Psoas muscle (tissue), 8 donors: Measurements from ENCODE around the gene EMILIN2. TPM values are rescaled to one million over a fixed set of nuclear protein-coding genes. Genes with fewer than 3 reads are reported as not detected.
"Not testable (repeated sequence)": the region's sequence is repeated elsewhere in the genome, so short reads cannot be mapped to it uniquely, and the experiment has no call there.

Experiments
- ATAC-seq, 4 donors: fragments of 200-7000 bp; cut with Tn5 transposase; one replicate each; pipeline ENCODE4 v1.9.1; 2020; ENCODE audit warnings: moderate library complexity in 3 of 4, mild to moderate bottlenecking in 2 of 4
- DNase-seq, 2 donors: peaks; one replicate each; pipeline ENCODE4 v3.0.0-alpha.2; 2020
- H3K27ac ChIP-seq: fragments of 200-600 bp; one replicate; pipeline ENCODE4 v1.8.0; 2022
- H3K27me3 ChIP-seq, 3 donors: fragments of 200-600 bp in 1 of 3; one replicate each; pipeline versions ENCODE4 v1.6.1 to v1.8.0; 2013 to 2022; ENCODE audit warnings: low read length in 2 of 3, mild to moderate bottlenecking in 2 of 3, moderate library complexity in 1 of 3; ENCODE audit not compliant: insufficient read depth in 3 of 3
- H3K36me3 ChIP-seq, 2 donors: fragments of 200-600 bp in 1 of 2; one replicate each; pipeline versions ENCODE4 v1.6.1 to v1.8.0; 2013 to 2022; ENCODE audit warnings: low read depth in 1 of 2, mild to moderate bottlenecking in 1 of 2, moderate library complexity in 1 of 2; ENCODE audit not compliant: insufficient read depth in 1 of 2
- H3K4me1 ChIP-seq: fragments of 200-600 bp; one replicate; pipeline ENCODE4 v1.8.0; 2022
- H3K4me3 ChIP-seq: fragments of 200-600 bp; one replicate; pipeline ENCODE4 v1.8.0; 2022; ENCODE audit warnings: mild to moderate bottlenecking
- H3K9me3 ChIP-seq: fragments of 200-600 bp; one replicate; pipeline ENCODE4 v1.8.0; 2022
- WGBS, 3 donors: extraction: QIAGEN DNeasy Blood & Tissue Kit; methylation state at CpG; one replicate each; pipeline versions ENCODE4 v1.1.6 to v1.1.7; 2013; 5-methylcytosine and 5-hydroxymethylcytosine counted together
- intact Hi-C, 2 donors: fragments of 100-400 bp; cut with DNase I; formaldehyde crosslinking; loops; one replicate each; pipeline versions ENCODE4 v1.11.0 to v1.14.2; 2022
- polyA plus RNA-seq, 3 donors: library from polyadenylated mRNA; stranded (reverse); fragments of 200-250 nt; gene quantifications; one replicate each; pipeline ENCODE4 v1.2.3, GENCODE V29; 2013
- total RNA-seq, 4 donors: library from RNA; stranded (reverse); fragmentation: NEBNext Ultra II Directional in 2 of 4; extraction: Animal tissue kit (Norgen Biotek cat#: 25700) in 2 of 4; gene quantifications; one replicate each; pipeline versions ENCODE4 v1.2.1 to v1.2.4, GENCODE V29; 2021 to 2023
- TF ChIP-seq, protein P1 (sequence below): fragments of 200-600 bp; IDR thresholded peaks from one replicate; pipeline ENCODE4 v1.8.0; 2022; ENCODE audit warnings: antibody characterized with exemption
- donor health status: healthy with polysubstance abuse.
- donor health status: DM: no; HTN: no; CAD: no; lungs with moderate emphysema.
- donor health status: Bipolar disorder and iron deficiency.
- donor health status: healthy.
- donor health status: DM: yes; HTN: yes; CAD: no.
- donor health status: DM: no; HTN: no; CAD: no.
- donor health status: DM: no; HTN: no; CAD: no.
- donor health status: DM: yes; HTN: yes; CAD: no.

The EMILIN2 gene
- total and polyA plus RNA-seq, 7 donors = 0.65 to 2.9 (median 2.2) TPM

DNA sequence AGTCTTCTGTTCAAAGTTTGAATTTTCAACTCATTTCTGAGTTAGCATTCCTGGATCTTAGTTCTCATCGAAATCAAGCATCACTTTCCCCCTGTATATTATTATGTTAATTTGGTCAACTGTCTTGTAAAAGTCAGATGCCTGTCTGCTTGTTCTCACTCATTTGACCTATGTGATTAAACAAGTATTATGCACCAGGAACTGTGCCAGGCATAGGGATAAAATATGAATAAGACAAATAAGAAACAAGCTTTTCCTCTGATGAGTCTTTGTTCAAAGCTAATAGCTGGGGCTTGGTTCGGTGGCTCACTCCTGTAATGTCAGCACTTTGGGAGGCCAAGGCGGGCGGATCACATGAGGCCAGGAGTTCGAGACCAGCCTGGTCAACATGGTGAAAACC, 19.7 kb upstream of the EMILIN2 start:
- no peak for ATAC-seq
- peaks cover 0 to 2% (median 2%) of the 10 kb centered on the region in 3 donors for H3K27me3 ChIP-seq
- intact Hi-C loops = no loop called here
- H3K4me1 ChIP-seq = no peaks in the 10 kb centered on the region
- TF ChIP-seq, protein P1, sequence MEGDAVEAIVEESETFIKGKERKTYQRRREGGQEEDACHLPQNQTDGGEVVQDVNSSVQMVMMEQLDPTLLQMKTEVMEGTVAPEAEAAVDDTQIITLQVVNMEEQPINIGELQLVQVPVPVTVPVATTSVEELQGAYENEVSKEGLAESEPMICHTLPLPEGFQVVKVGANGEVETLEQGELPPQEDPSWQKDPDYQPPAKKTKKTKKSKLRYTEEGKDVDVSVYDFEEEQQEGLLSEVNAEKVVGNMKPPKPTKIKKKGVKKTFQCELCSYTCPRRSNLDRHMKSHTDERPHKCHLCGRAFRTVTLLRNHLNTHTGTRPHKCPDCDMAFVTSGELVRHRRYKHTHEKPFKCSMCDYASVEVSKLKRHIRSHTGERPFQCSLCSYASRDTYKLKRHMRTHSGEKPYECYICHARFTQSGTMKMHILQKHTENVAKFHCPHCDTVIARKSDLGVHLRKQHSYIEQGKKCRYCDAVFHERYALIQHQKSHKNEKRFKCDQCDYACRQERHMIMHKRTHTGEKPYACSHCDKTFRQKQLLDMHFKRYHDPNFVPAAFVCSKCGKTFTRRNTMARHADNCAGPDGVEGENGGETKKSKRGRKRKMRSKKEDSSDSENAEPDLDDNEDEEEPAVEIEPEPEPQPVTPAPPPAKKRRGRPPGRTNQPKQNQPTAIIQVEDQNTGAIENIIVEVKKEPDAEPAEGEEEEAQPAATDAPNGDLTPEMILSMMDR = no peak
- no peaks in the 10 kb centered on the region for H3K36me3 ChIP-seq
- no peak overlapping the region for H3K4me3 ChIP-seq
- no peaks in the 10 kb centered on the region for H3K9me3 ChIP-seq
- DNase-seq = no peak
- no peak overlapping the region for H3K27ac ChIP-seq
- WGBS, 3 donors = 83 to 90% (median 85%) methylated on average over 5 of the region's 5 CpGs

DNA sequence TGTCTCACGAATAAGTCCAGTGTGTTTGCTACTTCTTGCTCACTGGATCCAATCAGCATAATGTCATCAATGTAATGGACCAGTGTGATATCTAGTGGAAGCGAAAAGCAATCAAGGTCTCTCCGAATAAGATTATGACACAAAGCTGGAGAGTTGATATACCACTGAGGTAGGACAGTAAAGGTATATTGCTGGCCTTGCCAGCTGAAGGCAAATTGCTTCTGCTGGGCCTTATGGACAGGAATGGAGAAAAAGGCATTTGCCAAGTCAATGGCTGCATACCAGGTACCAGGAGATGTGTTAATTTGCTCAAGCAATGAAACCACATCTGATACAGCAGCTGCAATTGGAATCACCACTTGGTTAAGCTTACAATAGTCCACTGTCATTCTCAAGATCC, 10.7 kb upstream of the EMILIN2 start:
- intact Hi-C loops, H3K4me3 ChIP-seq, H3K27me3 ChIP-seq, ATAC-seq, H3K9me3 ChIP-seq, H3K27ac ChIP-seq, H3K36me3 ChIP-seq, H3K4me1 ChIP-seq, DNase-seq: not testable (repeated sequence)
- WGBS, 3 donors = 94 to 96% (median 95%) methylated on average over 3 of the region's 3 CpGs

DNA sequence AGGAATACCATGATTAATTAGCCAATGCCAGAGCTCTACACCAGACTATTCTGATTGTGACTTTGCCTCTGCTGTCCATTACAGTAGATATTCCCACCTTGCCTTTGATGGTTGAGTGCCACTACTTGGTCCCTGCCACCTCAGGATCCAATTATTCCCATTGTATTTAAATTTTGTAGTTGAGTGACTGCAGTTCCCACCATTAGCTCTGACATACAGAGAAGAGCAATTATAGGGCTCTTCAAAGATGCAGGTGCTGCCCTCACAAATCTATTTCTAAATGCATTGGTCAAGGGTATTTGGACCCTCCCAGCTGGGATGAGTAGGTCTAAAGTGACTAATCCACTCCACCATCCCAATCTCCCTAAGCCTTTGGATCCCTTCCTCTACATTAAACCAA, 9.5 kb upstream of the EMILIN2 start:
- H3K4me1 ChIP-seq, H3K9me3 ChIP-seq, H3K4me3 ChIP-seq, ATAC-seq, DNase-seq, intact Hi-C loops, H3K36me3 ChIP-seq, H3K27me3 ChIP-seq, H3K27ac ChIP-seq: not testable (repeated sequence)

DNA sequence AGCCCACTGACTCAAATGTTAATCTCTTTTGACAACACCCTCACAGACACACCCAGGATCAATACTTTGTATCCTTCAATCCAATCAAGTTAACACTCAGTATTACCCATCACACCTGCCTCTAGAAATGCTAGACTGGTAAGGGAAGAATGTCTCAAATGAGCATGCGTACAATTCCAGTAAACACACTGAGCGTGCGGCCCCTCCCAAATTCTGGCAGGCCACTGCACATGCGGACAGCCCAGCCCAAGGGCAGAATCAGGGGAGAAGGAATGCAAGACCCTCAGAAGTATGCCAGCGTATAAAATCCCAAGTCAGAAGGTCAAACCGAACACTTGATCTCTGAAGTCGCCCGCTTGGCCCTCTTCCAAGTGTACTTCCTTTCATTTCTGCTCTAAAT, 7.6 kb upstream of the EMILIN2 start:
- ATAC-seq = no peak
- intact Hi-C loops = no loop called here

DNA sequence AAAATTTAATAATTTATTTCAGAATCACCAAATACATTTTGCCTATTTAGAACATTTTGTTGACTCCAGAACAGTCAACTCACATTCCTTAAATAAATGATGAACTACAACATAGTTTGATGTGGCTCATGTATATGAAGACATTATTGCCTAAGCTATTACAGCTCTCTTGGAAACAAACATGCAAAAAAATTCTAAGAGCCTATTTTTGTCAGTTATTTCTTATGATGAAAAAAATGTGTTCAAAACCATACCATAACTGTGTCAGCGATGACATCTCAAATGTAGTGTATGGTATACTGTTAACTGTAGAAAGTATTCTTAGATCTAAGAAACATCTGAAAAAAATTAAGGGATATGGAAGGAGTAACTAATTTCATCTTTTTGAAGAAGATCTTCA, 6.3 kb upstream of the EMILIN2 start:
- H3K36me3 ChIP-seq = no peaks in the 10 kb centered on the region
- 93 to 98% (median 96%) methylated on average over 1 of the region's 1 CpG for WGBS, 3 donors
- ATAC-seq = no peak
- no peaks in the 10 kb centered on the region for H3K4me1 ChIP-seq
- no peak for DNase-seq
- peaks cover 0 to 13% (median 0%) of the 10 kb centered on the region in 3 donors for H3K27me3 ChIP-seq
- TF ChIP-seq, protein P1 = no peak
- H3K4me3 ChIP-seq = no peak overlapping the region
- intact Hi-C loops = no loop called here
- no peaks in the 10 kb centered on the region for H3K9me3 ChIP-seq
- H3K27ac ChIP-seq = no peak overlapping the region

More for the DNA sequence above, 7.6 kb upstream of the EMILIN2 start:
- 65 to 70% (median 69%) methylated on average over 8 of the region's 8 CpGs for WGBS, 3 donors
- DNase-seq = no peak
- TF ChIP-seq, protein P1 = no peak
- Histone ChIP-seq H3K9me3 (no peaks in the 10 kb centered on the region), H3K36me3 (no peaks in the 10 kb centered on the region), H3K4me1 (no peaks in the 10 kb centered on the region), H3K27ac (no peak overlapping the region), H3K27me3 (peaks cover 0 to 1% (median 0%) of the 10 kb centered on the region in 3 donors), H3K4me3 (no peak overlapping the region)

DNA sequence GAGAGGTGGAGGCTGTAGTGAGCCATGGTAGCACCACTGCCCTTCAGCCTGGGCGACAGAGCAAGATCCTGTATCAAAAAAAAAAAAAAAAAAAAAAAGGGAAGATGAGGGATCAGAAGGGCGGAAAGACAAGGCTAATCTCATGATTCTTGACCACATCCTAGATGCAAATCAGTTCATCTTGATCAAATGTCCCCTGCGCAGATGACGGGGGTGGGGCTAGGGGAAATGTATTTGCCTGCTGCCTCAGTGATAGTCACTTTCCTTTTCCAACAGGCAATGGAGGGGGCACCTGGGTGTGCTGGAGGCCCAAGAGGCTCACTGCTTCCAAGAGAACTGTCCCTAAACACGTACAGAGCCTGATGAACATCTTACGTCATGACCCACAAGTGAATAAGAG, 3.7 kb upstream of the EMILIN2 start:
- peaks cover 2% of the 10 kb centered on the region for H3K4me1 ChIP-seq
- H3K4me3 ChIP-seq = no peak overlapping the region
- TF ChIP-seq, protein P1 = no peak
- no peak overlapping the region for H3K27ac ChIP-seq
- H3K9me3 ChIP-seq = no peaks in the 10 kb centered on the region
- intact Hi-C loops = no loop called here
- ATAC-seq (no peak), DNase-seq (no peak)
- no peaks in the 10 kb centered on the region for H3K36me3 ChIP-seq
- 79 to 82% (median 81%) methylated on average over 6 of the region's 6 CpGs for WGBS, 3 donors
- H3K27me3 ChIP-seq = peaks cover 4 to 38% (median 5%) of the 10 kb centered on the region in 3 donors
